H4 (cell line): Measurements from ENCODE around the gene HSDL1. TPM values are rescaled to one million over a fixed set of nuclear protein-coding genes. Genes with fewer than 3 reads are reported as not detected.

ENCODE experiments used
- DNase-seq: peaks from one replicate; pipeline ENCODE4 v3.0.0-alpha.2; 2015; ENCODE audit warnings: low spot score
- total RNA-seq: library from RNA; depleted of rRNA; stranded (reverse); fragments of >200 nt; shearing (Covaris generic); gene quantifications from 2 replicates; pipeline ENCODE4 v1.2.3, GENCODE V29; 2014; rRNA removed

HSDL1 gene
- 39.7 and 44.7 TPM in 2 replicates for total RNA-seq

- DNase-seq: peak; percentile 78
Measured at GRCh38 chr16:84144859-84145639, at the start of gene HSDL1, which contains the start of gene DNAAF1. Gene HSDL1, minus strand, starts transcription at chr16:84145177. Its CDS starts 13,856 bp downstream, at chr16:84131321. Gene DNAAF1, plus strand, starts transcription at chr16:84145308. Its CDS starts 133 bp downstream, at chr16:84145441.

DNA sequence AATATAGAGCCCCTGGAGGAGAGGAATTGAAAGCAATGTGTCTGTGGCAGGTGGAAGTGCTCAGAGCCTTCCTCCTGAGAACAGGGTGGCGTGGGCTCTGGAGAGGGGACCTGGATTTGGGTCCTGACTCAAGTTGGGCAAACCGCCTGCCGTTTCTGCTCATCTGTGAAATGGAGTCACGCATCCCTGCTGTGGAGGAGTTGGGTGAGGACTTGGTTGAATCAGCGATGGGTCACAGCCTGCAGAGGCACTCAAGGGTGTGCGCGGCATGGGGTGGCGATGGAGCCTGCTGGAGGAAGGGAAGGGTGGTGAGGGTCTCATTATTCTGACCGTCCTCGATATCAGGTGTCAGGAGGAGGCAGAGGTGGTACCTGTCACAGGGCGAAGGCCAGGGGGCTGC, 49.0 kb upstream of the HSDL1 start:
- DNase-seq: no peak

DNA sequence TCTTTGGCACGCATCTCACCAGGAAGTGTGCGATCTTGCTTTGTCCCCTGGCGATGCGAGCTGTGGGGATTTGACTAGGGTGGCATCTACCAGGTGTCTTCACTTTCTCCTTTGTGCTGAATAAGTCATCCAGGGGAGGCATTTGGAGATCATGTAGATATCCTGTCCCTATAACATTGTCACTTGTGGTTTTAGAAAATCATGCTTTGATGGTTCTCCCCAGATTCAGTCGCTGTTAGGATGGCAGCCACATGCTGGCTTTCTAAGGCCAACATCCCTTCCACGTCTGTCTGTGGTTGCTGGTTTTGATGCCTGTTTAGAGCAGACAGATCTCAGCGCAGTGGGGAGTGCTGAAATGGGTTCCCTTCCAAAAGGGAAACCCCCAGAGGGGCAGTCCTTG, 48.5 kb upstream of the HSDL1 start:
- no peak for DNase-seq

DNA sequence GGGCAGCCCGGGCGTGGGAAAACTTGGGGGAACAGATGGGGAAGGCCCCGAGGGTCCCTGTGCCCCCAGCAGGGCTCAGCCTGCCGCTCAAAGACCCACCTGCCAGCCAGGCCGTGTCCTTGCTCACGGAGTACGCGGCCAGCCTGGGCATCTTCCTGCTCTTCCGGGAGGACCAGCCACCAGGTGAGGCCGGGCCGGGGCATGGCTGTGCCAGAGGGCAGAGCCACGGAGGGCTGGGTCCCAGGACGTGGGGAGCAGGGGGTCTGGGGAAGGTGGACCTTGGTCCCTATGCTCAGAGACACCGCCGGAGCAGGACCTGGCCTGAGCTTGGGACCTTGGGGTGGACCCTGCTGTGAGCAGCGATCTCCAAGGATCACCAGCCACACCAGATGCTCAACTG, 46.5 kb upstream of the HSDL1 start:
- no peak for DNase-seq

- no peak for DNase-seq
Measured at GRCh38 chr16:84190731-84191388, 45.9 kb upstream of the HSDL1 start, which contains the start of gene ADAD2. Gene ADAD2, plus strand, starts transcription at chr16:84191157. Its CDS starts 74 bp downstream, at chr16:84191231.

DNA sequence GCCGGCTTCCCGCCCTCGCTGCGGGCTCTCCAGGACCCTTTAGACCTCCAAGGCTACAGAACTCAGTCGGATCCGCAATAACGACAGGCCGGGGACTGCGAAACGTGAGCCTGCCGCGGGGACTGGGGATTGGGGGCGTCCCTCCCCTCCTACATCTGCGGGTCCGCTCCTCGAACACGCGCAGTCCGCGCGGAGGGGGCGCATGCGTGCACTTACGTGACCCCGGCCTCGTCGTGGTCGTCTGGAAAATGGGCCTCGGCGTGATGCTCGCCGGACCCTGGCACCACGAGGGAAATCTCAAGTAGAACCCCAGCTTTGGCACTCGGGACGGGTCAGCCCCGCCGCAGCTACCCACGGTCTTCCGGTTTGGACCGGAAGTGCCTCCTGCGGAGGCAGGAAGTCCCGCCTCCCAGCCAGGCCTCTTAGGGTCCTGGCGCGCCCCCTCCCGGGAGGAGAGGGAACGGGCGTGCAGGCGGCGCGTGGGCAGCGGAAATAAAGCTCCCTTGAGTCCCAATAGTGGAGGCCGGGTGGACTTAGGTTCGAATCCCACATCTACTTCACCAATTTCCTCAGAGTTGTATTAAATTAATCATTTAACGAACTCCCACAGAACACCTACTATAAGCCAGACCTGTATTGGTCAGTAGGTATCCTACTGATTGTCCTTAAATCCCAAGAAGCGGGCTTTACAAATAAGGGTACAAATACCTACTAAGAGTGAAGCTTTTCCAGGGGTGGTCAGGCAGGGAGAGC, 41.9 kb upstream of the HSDL1 start, which contains the start of gene TAF1C:
Gene TAF1C, minus strand, starts transcription at position 373 of the 753 bp plus-strand sequence. CDS start 2,069 bp downstream, outside the sequence.
- DNase-seq: peak; percentile 90

DNA sequence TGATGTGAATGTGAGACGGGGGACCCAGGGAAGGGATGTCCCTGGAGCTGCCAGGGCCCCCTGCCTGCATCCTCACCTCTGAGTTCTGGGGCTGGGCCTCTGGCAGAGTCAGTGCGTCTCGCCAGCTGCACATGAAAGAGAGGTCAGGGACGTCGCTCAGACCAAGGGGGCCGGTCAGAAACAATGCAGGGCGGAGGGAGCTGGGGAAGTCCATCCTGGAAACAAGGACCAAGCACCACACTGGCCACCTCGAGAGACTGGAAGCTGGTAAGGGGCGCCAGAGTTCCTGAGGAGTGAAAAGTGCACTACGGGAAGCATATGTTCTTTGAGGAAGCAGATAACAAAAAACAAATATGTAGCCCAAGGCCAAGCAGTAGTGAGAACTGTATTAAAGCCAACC, 39.8 kb upstream of the HSDL1 start:
- DNase-seq: no peak

- no peak for DNase-seq
Measured at GRCh38 chr16:84183911-84184591, 39.1 kb upstream of the HSDL1 start.

DNA sequence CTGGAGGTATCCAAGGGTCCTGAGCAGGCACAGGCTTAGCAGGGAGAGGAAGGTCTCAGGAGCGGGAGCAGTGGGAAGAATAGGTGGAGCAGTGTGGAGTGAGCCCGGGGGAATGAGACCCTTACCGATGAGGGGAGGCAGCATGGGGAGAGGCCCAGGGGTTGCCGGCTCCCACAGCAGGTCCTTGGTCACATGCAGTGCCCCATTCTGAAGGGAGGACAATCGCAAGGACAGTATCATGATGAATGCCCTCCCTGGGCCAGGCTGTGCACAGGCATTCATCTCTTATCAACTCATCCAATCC, 38.5 kb upstream of the HSDL1 start:
- no peak for DNase-seq

GRCh38 chr16:84182680-84183571, 37.9 kb upstream of the HSDL1 start:
- no peak for DNase-seq

DNA sequence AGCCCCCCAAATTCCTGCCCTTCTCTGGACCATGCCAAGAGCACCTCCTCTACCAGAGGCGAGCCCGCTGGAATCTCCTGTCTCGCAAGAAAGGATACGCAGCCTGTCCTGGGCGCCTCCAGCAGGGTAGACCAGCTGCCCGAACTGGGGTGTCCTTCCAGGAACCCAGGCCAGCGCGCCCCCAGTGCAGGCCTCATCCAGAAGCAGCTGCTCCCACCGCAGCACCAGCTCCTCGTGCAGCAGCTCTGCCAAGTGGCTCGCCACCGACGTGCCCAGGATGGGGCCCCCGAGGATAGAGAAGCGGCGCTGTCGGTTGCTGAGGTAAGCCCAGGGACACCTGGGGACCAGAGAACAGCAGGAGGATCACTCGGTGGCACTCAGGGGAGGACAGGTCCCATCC, 37.1 kb upstream of the HSDL1 start:
- no peak for DNase-seq

- no peak for DNase-seq
Measured at GRCh38 chr16:84181144-84181915, 36.4 kb upstream of the HSDL1 start.

- no peak for DNase-seq
Measured at GRCh38 chr16:84180519-84181140, 35.7 kb upstream of the HSDL1 start.

DNA sequence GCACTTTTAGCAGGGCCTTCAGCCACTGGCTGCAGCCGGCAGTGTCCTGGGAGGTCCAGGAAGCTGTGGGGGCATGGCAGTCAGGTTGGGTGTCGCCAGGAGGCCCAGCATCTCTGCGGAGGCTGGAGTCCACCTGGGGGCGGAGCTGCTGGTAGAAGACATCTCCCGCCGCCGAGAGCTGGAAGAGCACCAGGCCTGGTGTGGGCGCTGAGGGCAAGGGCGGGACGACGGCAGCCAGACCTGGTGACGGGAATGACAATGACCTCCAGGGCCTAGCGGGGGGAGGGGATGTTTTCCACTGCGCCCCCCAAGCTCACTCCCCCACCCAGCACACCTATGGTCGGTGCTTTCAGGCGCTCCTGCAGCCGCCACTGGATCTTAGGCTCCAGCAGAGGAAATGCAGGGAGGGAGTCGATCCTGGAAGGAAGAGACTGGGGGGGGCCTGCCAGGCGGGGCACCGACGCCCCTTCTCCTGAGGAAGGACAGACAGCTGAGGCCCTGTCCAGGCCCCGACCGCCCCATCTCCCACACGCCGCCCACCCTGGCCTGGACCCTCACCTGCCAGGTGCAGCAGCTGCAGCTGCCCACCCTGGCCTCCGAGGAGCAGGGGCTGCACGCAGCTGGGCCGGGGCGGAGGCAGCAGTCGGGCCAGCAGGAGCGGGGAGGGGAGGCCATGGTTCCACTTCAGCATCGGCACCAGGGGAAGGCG, 34.8 kb upstream of the HSDL1 start:
- no peak for DNase-seq

DNA sequence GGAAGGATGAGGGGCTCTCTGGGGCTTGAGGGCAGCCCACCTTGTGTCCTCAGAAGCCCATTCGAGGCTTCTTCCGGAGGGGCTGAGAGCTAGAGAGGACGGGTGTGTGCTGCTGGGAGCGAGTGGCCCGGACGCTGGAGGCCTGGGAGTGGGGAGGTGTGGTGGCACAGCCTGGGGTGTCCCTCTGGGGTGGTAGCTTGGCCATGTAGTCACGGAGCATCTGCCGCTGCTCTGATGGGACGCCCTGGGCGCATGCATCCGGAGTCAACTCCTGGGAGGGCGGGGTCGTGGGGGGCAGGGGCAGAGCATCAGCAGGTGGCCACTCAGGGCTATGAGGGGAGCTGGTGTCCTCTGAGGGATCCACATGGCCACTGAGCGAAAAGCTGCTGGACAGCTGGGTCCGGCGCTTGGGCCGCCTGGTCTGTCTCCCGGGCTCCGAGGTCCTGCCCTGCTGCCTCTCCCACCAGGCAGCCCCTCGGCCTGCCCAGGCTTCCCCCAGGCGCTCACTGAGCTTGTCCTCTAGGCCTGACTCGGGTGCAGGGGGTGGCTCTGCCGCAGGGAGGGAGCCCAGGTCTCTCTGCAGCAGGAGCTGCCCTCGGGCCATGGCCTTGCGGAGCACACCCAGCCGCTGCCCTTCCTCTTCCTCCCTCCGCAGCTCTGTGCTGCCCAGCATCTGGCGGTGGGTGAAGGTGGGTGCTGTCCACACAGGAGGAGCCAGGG, 34.1 kb upstream of the HSDL1 start:
- no peak for DNase-seq

DNA sequence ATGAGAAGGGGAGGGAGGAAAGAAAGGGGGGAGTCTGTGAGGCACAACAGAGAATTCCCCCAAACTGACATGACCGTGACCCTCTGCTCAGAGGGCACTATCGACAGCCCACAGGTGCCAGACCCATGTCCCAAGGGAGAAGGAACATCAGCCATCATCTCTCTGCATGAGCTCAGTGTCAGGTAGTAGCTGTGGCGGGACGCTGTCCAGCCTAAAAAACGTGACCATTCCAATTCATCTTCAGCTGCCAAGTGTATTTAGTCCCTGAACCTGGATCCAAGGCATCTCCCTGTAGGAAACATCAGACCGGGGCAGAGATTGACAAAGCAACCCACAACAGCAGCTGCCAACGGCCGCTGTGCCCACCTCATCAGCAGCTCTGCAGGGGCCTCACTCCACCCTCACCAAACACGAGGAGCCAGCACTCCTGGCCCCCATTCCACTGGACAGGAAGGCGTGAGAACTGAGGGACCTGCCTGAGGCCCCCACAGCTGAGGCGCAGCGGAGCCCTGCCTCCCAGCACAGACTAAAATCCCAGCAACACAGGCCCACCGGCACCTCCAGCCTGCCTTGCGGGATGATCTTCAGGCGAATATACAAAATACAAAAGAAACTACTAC, 33.3 kb upstream of the HSDL1 start:
- DNase-seq: no peak

GRCh38 chr16:84177741-84178073, 32.7 kb upstream of the HSDL1 start:
- no peak for DNase-seq
